ENCODE results near the gene CAPN11.

CAPN11 gene

DNA sequence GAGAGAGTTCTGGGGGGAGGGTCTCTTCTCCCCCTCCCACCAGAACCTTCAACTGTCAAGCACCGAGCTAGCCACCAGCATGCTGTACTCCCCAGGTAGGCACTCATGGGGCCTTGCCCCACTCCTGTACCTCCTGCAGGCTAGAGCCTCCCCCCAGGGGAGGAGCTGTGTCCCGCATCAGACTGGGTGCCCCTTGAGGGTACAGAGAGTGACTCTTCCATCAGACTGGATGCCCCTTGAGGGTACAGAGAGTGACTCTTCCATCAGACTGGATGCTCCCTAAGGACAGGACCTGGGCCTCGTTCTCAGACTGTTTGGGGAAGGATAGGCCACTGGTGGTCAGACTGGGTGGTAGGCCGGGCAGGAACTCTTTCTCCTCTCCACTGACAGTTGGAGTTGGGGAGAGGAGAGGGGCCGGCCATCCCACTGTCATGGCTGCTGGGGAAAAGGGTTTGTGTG, at the start of gene CAPN11:
CAPN11 (plus strand) TSS at position 51 of the 459 bp plus-strand sequence; CDS start at position 80, 29 bp downstream.
- DNase-seq (ENCODE audit: low spot score): no peak

GRCh38 chr6:44109212-44109611, 49.4 kb upstream of the CAPN11 start:
- DNase-seq (ENCODE audit: low spot score): no peak

DNA sequence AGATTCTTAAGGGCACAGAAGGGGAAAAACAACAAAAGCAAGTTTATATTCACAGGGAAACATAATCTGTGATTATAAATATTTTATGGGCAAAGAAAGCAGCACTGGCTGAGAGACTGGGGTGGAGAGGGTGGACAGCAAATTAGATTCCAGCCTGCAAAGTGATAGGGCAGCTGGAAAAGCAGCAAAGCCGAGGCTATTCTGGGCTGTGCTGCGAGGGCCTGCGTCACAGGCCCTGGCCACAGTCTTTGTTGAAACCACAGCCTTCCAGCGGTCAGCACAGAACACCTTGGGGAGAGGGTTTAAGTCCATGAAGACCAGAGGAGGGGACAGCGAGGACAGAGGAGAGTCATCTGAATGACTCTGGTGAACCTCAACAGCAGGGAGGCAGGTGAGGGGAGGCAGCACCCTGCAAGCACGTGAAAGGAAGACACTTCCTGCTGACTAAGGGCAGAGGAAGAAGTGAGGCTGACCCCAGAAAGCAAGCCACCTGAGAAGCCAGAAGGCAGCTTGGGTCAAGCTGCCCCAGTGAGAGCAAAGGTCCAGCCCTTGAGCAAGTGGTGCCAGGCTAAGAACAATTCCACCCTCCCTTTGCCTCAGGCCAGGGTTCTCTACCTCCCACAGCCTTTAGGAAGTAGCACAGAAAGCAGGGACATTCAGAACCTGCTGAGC, 48.5 kb upstream of the CAPN11 start:
- no peak for DNase-seq (ENCODE audit: low spot score)

DNA sequence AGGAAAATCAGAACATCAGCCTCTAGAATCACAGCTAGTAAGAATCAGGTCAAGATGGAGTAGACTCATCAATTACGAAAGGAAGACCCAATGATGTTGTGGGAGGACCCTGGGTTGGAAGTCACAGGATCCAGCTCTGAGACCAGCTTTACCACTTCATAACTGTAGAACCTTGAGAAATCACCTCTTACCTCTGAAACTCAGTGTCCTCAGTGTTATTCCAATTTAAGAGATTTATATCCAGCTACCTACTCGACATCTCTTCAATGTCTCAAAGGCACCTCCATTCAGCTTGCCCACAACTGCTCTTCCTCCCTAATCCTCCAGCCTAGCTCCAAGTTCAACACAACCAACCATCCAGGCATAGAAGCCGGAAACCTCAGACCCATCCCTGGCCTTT, 47.7 kb upstream of the CAPN11 start:
- no peak for DNase-seq (ENCODE audit: low spot score)

DNA sequence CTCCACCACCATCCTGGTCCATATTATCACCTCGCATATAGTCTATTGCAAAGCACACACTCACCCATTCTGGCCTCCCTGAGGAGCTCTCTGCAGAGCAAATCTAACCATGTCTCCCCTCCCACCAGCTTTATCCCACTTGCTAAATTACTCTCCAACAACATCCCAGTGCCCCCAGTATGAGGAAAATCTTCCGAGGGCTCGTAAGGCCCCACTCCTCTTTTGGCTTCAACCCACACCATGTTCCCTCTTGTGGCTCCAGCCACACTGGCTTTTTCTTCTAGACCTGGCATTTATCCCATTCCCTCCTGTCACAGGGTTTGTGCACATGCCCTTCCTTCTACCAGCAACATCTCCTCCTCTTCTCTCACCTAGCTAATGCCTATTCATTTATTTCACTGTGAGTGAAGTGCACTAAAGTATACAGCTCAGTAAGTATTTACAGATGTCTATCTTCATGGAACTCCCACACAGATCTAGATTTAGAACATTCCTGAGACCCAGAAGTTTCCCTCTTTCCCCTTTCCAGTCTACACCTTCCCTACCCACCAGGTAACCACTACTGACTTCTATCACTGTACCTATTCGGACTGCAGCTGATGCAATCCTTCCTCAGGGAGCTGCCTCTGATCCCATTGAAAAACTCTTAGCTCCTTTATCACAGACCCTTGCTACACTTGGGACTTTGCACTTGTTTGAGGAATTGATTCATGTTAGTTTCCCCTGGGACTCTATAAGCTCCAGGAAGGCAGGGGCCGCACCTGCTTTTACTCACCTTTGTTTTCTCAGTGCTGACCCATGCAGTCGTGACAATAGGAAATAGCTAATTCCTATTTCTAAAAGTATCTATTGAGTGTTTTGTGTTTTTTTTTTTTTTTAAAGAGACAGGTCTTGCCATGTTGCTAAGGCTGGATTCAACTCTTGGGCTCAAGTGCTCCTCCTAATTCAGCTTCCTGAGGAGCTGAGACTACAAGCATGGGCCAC, 46.9 kb upstream of the CAPN11 start:
- DNase-seq (ENCODE audit: low spot score): no peak

- no peak for DNase-seq (ENCODE audit: low spot score)
These were observed 45.2 kb upstream of the CAPN11 start for GRCh38 chr6:44113414-44113813.

DNA sequence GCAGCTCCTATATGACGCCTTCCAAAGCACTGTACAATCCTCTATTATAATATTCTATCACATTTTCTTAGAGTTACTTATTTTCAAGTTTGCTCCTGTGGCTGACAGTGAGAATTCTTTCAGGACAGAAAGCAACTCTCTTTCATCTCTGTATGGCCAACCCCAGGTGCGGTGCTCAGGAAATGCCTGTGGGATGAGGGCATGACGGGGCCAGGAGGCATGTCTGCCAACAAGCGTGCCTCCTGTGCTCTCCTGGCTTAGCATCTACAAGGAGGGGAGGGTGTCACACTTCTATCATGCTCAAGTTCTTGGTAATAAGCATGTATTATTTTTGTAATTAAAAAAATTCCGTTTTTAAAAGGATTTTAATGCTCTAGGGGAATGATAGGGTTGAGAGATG, 42.8 kb upstream of the CAPN11 start:
- DNase-seq (ENCODE audit: low spot score): no peak

- no peak for DNase-seq (ENCODE audit: low spot score)
These were observed 41.8 kb upstream of the CAPN11 start for GRCh38 chr6:44116641-44117382.

GRCh38 chr6:44117397-44118128, 41.1 kb upstream of the CAPN11 start:
- no peak for DNase-seq (ENCODE audit: low spot score)

DNA sequence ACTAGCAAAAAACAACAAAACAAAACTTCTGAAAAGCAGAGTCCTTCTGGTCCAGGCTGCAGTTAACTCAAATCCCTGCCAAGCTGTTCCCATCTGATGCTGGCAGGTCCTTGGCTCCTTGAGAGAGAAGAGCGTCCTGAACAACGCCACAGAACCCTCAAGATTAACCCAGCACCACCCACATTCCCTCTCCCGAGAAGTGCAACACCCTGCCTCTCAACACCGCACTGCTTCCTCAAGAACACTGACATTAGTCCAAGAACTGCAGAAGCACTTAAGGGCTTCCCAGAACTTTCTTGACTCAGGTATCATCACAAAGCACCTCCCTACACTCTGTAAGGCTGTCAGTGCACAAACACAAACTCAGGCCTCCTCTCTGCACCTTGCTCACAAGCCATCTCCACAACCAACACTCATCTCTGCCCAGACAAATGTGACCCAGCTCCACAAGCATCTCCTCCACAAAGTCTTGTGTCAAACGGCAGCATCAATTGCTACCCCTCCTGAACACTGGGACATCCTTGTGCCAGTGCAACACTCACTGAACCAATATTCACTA, 38.8 kb upstream of the CAPN11 start:
- DNase-seq (ENCODE audit: low spot score): no peak

DNA sequence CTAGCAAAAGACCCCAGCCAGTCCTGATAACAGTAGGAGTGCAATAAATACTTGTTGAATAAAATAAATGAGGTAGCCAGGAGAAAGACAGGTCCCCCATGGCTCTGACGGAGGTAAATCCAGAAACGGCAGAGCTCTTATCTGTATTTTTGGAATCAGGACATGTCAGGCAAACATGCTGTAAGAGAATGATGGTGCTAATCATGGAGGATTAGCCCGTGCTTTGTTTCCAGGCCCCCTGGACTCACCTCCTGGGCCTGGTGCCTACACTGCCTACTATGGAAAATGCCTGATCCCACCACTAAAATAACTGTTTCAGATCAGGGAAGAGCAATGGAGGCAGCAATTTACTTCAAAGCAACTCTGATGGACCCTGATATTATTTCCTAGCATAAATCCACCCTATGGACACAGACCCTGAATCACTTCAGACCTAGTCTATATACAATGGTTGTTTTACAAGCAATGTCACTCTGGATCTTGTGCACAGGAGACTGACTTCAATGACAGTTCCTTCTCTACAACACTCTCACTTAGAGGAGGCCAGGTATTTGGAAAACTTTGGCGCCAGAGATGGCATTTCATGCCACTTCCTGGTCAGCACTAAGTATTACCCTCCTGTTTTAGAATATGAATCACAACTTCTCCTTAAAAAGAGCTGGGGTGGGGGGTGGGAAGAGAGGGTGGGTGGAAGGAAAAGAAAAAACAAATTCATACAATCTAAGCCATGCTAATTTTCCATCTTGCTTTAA, 37.8 kb upstream of the CAPN11 start:
- no peak for DNase-seq (ENCODE audit: low spot score)

DNA sequence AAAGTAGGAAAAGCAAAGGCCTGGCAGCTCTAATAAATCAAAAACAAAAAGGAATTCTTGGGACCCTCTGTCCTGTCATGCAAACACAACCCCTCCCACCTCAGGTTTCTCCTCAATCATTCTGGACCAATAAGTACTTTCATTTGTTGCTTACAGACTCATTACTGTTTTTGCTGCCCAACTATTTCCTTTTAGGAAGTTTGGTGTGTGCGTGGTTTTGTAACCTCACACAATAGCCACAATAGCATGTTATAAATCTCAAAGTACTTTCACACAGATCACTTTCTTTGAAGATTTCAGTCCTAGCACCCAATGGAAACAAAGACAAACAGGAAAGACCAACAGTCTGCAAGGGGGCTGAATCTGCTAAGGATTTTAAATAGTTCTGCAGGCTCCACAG, 35.8 kb upstream of the CAPN11 start:
- no peak for DNase-seq (ENCODE audit: low spot score)

- no peak for DNase-seq (ENCODE audit: low spot score)
These were observed 35.1 kb upstream of the CAPN11 start for GRCh38 chr6:44123544-44123943.

GRCh38 chr6:44126320-44127149, 32.1 kb upstream of the CAPN11 start:
- DNase-seq (ENCODE audit: low spot score): peak; percentile 36

GRCh38 chr6:44127186-44128019, 31.2 kb upstream of the CAPN11 start, which contains the start of the genes MRPL14 and TMEM63B:
Gene MRPL14 (minus strand): TSS chr6:44127452. CDS start chr6:44116611, 10,841 bp downstream.
Gene TMEM63B (plus strand): TSS chr6:44127554. CDS start chr6:44134585, 7,031 bp downstream.
- peak; percentile 92 for DNase-seq (ENCODE audit: low spot score)

GRCh38 chr6:44128020-44128917, 30.4 kb upstream of the CAPN11 start:
- peak; percentile 59 for DNase-seq (ENCODE audit: low spot score)

- peak; percentile 93 for DNase-seq (ENCODE audit: low spot score)
These were observed 28.7 kb upstream of the CAPN11 start for GRCh38 chr6:44129841-44130322.
